ENCODE results near the gene TBX4. TPM values are rescaled to one million over a fixed set of nuclear protein-coding genes. Genes with fewer than 3 reads are reported as not detected.
"Not testable (repeated sequence)": the region's sequence is repeated elsewhere in the genome, so short reads cannot be mapped to it uniquely, and the experiment has no call there.

Gene TBX4
- total RNA-seq, 1 donor from 2014 or later = 0.69 TPM

GRCh38 chr17:61527441-61527840 is 75.2 kb downstream of the TBX4 start:
- DNase-seq = not testable (repeated sequence)

- no peak for DNase-seq
Observed at GRCh38 chr17:61528171-61528570, 75.9 kb downstream of the TBX4 start.

GRCh38 chr17:61531223-61531622 is 79.0 kb downstream of the TBX4 start:
- DNase-seq = no peak

GRCh38 chr17:61532826-61533225 is 80.6 kb downstream of the TBX4 start:
- DNase-seq = no peak

- no peak for DNase-seq
Observed at GRCh38 chr17:61533797-61534196, 81.6 kb downstream of the TBX4 start.

- DNase-seq = no peak
Observed at GRCh38 chr17:61534414-61534813, 82.2 kb downstream of the TBX4 start.

Other genes starting within 250 kb of the TBX4 start
- 2.5 TPM for gene TBX2, start 52.6 kb upstream of the TBX4 start, total RNA-seq
- not detected for gene NACA2, start 138.8 kb downstream of the TBX4 start, total RNA-seq

Data from skin of body (tissue), 2 donors.